IMR-90 (cell line): ENCODE results near the gene SCTR. TPM values are rescaled to one million over a fixed set of nuclear protein-coding genes. Genes with fewer than 3 reads are reported as not detected.

Experiments
- ATAC-seq: fragments of 200-7000 bp; cut with Tn5 transposase; 2 replicates; pipeline ENCODE4 v1.9.1; 2020; ENCODE audit warnings: low read depth, mild to moderate bottlenecking, moderate library complexity
- Bru-seq: library from RNA; stranded (reverse); fragments of 400-500 nt; gene quantifications from one replicate; lab custom pipeline; 2021; lab: Mats Ljungman, UMichigan
- BruChase-seq, 2 experiments: library from RNA; stranded (reverse); fragments of 400-500 nt; gene quantifications; one replicate each; lab custom pipeline; 2021; lab: Mats Ljungman, UMichigan
- BruUV-seq: library from RNA; stranded (reverse); fragments of 400-500 nt; replicated peaks from 2 replicates; lab custom pipeline; 2021; lab: Mats Ljungman, UMichigan
- CTCF ChIA-PET: fragments of 300-600 bp; formaldehyde crosslinking; extraction: SDS; loops from one replicate; lab custom pipeline; 2021; ENCODE audit warnings: antibody characterized with exemption; lab: Yijun Ruan, JAX
- POLR2A ChIA-PET: fragments of 300-600 bp; sonication (Branson Sonifier 250); formaldehyde crosslinking; loops from one replicate; lab custom pipeline; 2022; ENCODE audit warnings: antibody characterized with exemption; ENCODE audit not compliant: unreplicated experiment; lab: Charles Lee
- DNase-seq: peaks from one replicate; pipeline ENCODE4 v3.0.0; 2013
- H2AFZ ChIP-seq: replicated peaks from 2 replicates; pipeline ENCODE3; 2013; ENCODE audit warnings: low read length, mild to moderate bottlenecking; ENCODE audit not compliant: poor library complexity
- H2AK5ac ChIP-seq: 2 replicates; pipeline ENCODE4 v1.6.1; 2013; ENCODE audit warnings: low read depth, low read length, inconsistent platforms
- H2AK9ac ChIP-seq: replicated peaks from 2 replicates; pipeline ENCODE3; 2013; ENCODE audit warnings: mild to moderate bottlenecking, low read depth, low read length, moderate library complexity; ENCODE audit not compliant: poor library complexity
- H2BK120ac ChIP-seq: 2 replicates; pipeline ENCODE4 v1.6.1; 2013; ENCODE audit warnings: low read depth, low read length, inconsistent platforms
- H2BK15ac ChIP-seq: 3 replicates; pipeline ENCODE4 v1.6.1; 2013; ENCODE audit warnings: low read depth, low read length, inconsistent platforms
- H2BK20ac ChIP-seq: 2 replicates; pipeline ENCODE4 v1.6.1; 2013; ENCODE audit warnings: low read depth, mild to moderate bottlenecking, inconsistent platforms, low read length, moderate library complexity
- H2BK5ac ChIP-seq: 2 replicates; pipeline ENCODE4 v1.6.1; 2013; ENCODE audit warnings: mild to moderate bottlenecking, low read depth, low read length, inconsistent platforms; ENCODE audit not compliant: poor library complexity, severe bottlenecking
- H3K14ac ChIP-seq: replicated peaks from 2 replicates; pipeline ENCODE4 v1.6.1; 2013; ENCODE audit warnings: low read depth, low read length, inconsistent platforms
- H3K18ac ChIP-seq: 2 replicates; pipeline ENCODE4 v1.6.1; 2013; ENCODE audit warnings: low read depth, low read length, control low read depth
- H3K23ac ChIP-seq: 2 replicates; pipeline ENCODE4 v1.6.1; 2013; ENCODE audit warnings: low read depth, low read length, inconsistent platforms
- H3K27ac ChIP-seq: 2 replicates; pipeline ENCODE4 v1.5.1; 2013; ENCODE audit warnings: mild to moderate bottlenecking, control low read depth, low read length; ENCODE audit not compliant: insufficient read depth
- H3K27me3 ChIP-seq: 2 replicates; pipeline ENCODE4 v1.6.1; 2013; ENCODE audit warnings: low read length; ENCODE audit not compliant: control insufficient read depth, insufficient read depth
- H3K36me3 ChIP-seq: 2 replicates; pipeline ENCODE4 v1.6.1; 2013; ENCODE audit warnings: low read length, mixed read lengths; ENCODE audit not compliant: control insufficient read depth, insufficient read depth
- H3K4ac ChIP-seq: 2 replicates; pipeline ENCODE4 v1.6.1; 2013; ENCODE audit warnings: low read depth, low read length, inconsistent platforms
- H3K4me1 ChIP-seq: 2 replicates; pipeline ENCODE4 v1.6.1; 2013; ENCODE audit warnings: low read length, mixed read lengths; ENCODE audit not compliant: control insufficient read depth, insufficient read depth
- H3K4me2 ChIP-seq: 2 replicates; pipeline ENCODE4 v1.6.1; 2013; ENCODE audit warnings: low read depth, mild to moderate bottlenecking, control low read depth, low read length, moderate library complexity
- H3K4me3 ChIP-seq: 2 replicates; pipeline ENCODE4 v1.5.1; 2013; ENCODE audit warnings: low read depth, mild to moderate bottlenecking, control low read depth, low read length, moderate library complexity; ENCODE audit not compliant: insufficient read depth
- H3K56ac ChIP-seq: 2 replicates; pipeline ENCODE4 v1.6.1; 2013; ENCODE audit warnings: low read length, inconsistent platforms; ENCODE audit not compliant: insufficient read depth; ENCODE audit errors: extremely low read depth
- H3K79me1 ChIP-seq, 2 experiments: 2 replicates each; pipeline ENCODE4 v1.6.1; 2013; ENCODE audit warnings: low read length in 2 of 2, inconsistent platforms in 1 of 2, low read depth in 1 of 2
- H3K9ac ChIP-seq: 2 replicates; pipeline ENCODE4 v1.6.1; 2013; ENCODE audit warnings: low read depth, low read length, control low read depth
- H3K9me1 ChIP-seq: 2 replicates; pipeline ENCODE4 v1.6.1; 2013; ENCODE audit warnings: low read length, inconsistent platforms; ENCODE audit not compliant: insufficient read depth
- H3K9me3 ChIP-seq: 2 replicates; pipeline ENCODE4 v1.6.1; 2013; ENCODE audit warnings: low read length; ENCODE audit not compliant: control insufficient read depth, insufficient read depth
- H4K20me1 ChIP-seq: 2 replicates; pipeline ENCODE4 v1.6.1; 2013; ENCODE audit warnings: low read length, inconsistent platforms; ENCODE audit not compliant: insufficient read depth
- H4K5ac ChIP-seq: 2 replicates; pipeline ENCODE4 v1.6.1; 2013; ENCODE audit warnings: mild to moderate bottlenecking, low read depth, low read length, control low read depth
- H4K8ac ChIP-seq, 2 experiments: 2 replicates each; pipeline ENCODE4 v1.6.1; 2013; ENCODE audit warnings: low read depth in 2 of 2, low read length in 2 of 2, control low read depth in 1 of 2, inconsistent platforms in 1 of 2
- H4K91ac ChIP-seq: 2 replicates; pipeline ENCODE4 v1.6.1; 2013; ENCODE audit warnings: low read depth, low read length, inconsistent platforms; ENCODE audit not compliant: insufficient read depth
- FOS ChIP-seq: fragments of 150-350 bp; IDR thresholded peaks from 2 replicates; pipeline ENCODE4 v1.6.1; 2016; ENCODE audit warnings: low read depth, low read length
- NFE2L2 ChIP-seq: fragments of 150-350 bp; IDR thresholded peaks from 2 replicates; pipeline ENCODE4 v1.6.1; 2016; ENCODE audit warnings: low read depth, mild to moderate bottlenecking, low read length
- WGBS, 2 experiments: methylation state at CpG; one replicate each; pipeline versions ENCODE4 v1.1.5 to v1.1.7; 2013; ENCODE audit warnings: missing lambda C conversion rate in 2 of 2; ENCODE audit not compliant: insufficient read length in 1 of 2; ENCODE audit errors: extremely low coverage in 2 of 2; 5-methylcytosine and 5-hydroxymethylcytosine counted together
- dilution Hi-C: fragments of 300-500 bp; cut with HindIII; formaldehyde crosslinking; loops from one replicate; pipeline ENCODE4 v1.14.3; 2018; ENCODE audit warnings: low sequenced_read_pairs; ENCODE audit not compliant: unreplicated experiment
- in situ Hi-C: fragments of 300-500 bp; cut with MboI; formaldehyde crosslinking; loops from 3 replicates; pipeline ENCODE4 v1.14.3; 2019; ENCODE audit warnings: low sequenced_read_pairs, inconsistent platforms, mixed read lengths
- intact Hi-C: fragments of 100-400 bp; cut with micrococcal nuclease; formaldehyde crosslinking; loops from 2 replicates; pipeline ENCODE4 v1.10.0; 2022
- long read RNA-seq: library from polyadenylated mRNA; unstranded; transcript quantifications from one replicate; pipeline ENCODE4 v2.0.0, GENCODE V29; 2021; ENCODE audit not compliant: unreplicated experiment
- polyA plus RNA-seq, 3 experiments: library from polyadenylated mRNA; depleted of rRNA; stranded (reverse); fragments of >200 nt; gene quantifications; 2 replicates each; pipeline ENCODE4 v1.2.3, GENCODE V29; 2012; ENCODE audit warnings: low replicate concordance in 1 of 3
- total RNA-seq: library from RNA; depleted of rRNA; stranded (reverse); fragments of >200 nt; gene quantifications from 2 replicates; pipeline ENCODE4 v1.2.3, GENCODE V29; 2012; rRNA removed

The SCTR gene
- total RNA-seq: not detected in 2 replicates
- polyA plus RNA-seq (2012; rRNA removed): not detected in 2 replicates
- polyA plus RNA-seq (2012; cell fraction: cytosol; rRNA removed): not detected in 2 replicates
- not detected in 2 replicates for polyA plus RNA-seq (2012; cell fraction: nucleus; rRNA removed; ENCODE audit: low replicate concordance)
- not detected for Bru-seq, nascent RNA
- BruChase-seq, experiment 1, labeled RNA remaining after a 6-hour chase: not detected
- BruChase-seq, experiment 2, labeled RNA remaining after a 2-hour chase: percentile 2 among the genes with signal in this experiment
- long read RNA-seq: 0 reads

GRCh38 chr2:119523952-119524694, at the start of gene SCTR:
TSS of gene SCTR (minus strand) at chr2:119524483. CDS start at chr2:119524226, 257 bp downstream.
- H3K36me3 ChIP-seq: no peaks in the 10 kb centered on the region
- POLR2A ChIA-PET: no interaction called here
- dilution Hi-C loops (no loop called here), in situ Hi-C loops (no loop called here), intact Hi-C loops (no loop called here)
- H3K4me1 ChIP-seq: no peaks in the 10 kb centered on the region
- H4K91ac ChIP-seq: no peak within 1 kb of the TSS
- no peaks in the 10 kb centered on the region for H3K79me1 ChIP-seq
- H2BK15ac ChIP-seq: no peak within 1 kb of the TSS
- no peak within 1 kb of the TSS for H3K23ac ChIP-seq
- H2BK5ac ChIP-seq: no peak within 1 kb of the TSS
- no peak within 1 kb of the TSS for H4K8ac ChIP-seq
- H2AK9ac ChIP-seq: no peak within 1 kb of the TSS
- BruUV-seq: no TSS peak
- CTCF ChIA-PET: no interaction called here
- no peak within 1 kb of the TSS for H3K4me3 ChIP-seq
- ATAC-seq (no peak), DNase-seq (no peak)
- H3K9me1 ChIP-seq: no peaks in the 10 kb centered on the region
- no peaks in the 10 kb centered on the region for H3K9me3 ChIP-seq
- no peak within 1 kb of the TSS for H3K18ac ChIP-seq
- H2AK5ac ChIP-seq: no peak within 1 kb of the TSS
- no peak within 1 kb of the TSS for H2BK120ac ChIP-seq
- peaks cover 32% of the 10 kb centered on the region for H3K27me3 ChIP-seq
- H2AFZ ChIP-seq: no peak within 1 kb of the TSS
- TF ChIP-seq FOS (no peak), NFE2L2 (no peak)
- H3K9ac ChIP-seq: no peak within 1 kb of the TSS
- H3K4ac ChIP-seq: no peak within 1 kb of the TSS
- no peak within 1 kb of the TSS for H3K4me2 ChIP-seq
- no peak within 1 kb of the TSS for H3K56ac ChIP-seq
- H4K20me1 ChIP-seq: no peaks in the 10 kb centered on the region
- H4K5ac ChIP-seq: no peak within 1 kb of the TSS
- H3K27ac ChIP-seq: no peak within 1 kb of the TSS
- H3K14ac ChIP-seq: no peak within 1 kb of the TSS
- H2BK20ac ChIP-seq: no peak within 1 kb of the TSS
- 10% methylated on average over 39 of the region's 74 CpGs; no CpG with 5 or more reads in 1 of the 2 experiments for WGBS, 2 experiments
